Loucy (cell line): ENCODE results near the gene COPS2.

Experiments used
- H2AFZ ChIP-seq: fragments of 200-600 bp; sonication (generic); 2 replicates; pipeline ENCODE4 v1.6.0; 2016; ENCODE audit warnings: antibody characterized with exemption, mild to moderate bottlenecking, low read length, moderate library complexity
- H3F3A ChIP-seq: fragments of 200-600 bp; 2 replicates; pipeline ENCODE4 v1.6.0; 2016; ENCODE audit warnings: antibody characterized with exemption, low read depth, mild to moderate bottlenecking
- H3K27me3 ChIP-seq: fragments of 200-600 bp; sonication (generic); 2 replicates; pipeline ENCODE4 v1.6.1; 2014; ENCODE audit warnings: low read length, mild to moderate bottlenecking; ENCODE audit not compliant: insufficient read depth, poor library complexity, severe bottlenecking
- H3K36me3 ChIP-seq: fragments of 200-600 bp; sonication (generic); 2 replicates; pipeline ENCODE4 v1.6.1; 2016; ENCODE audit warnings: low read length; ENCODE audit not compliant: insufficient read depth
- H3K4me1 ChIP-seq: fragments of 200-600 bp; sonication (generic); 2 replicates; pipeline ENCODE4 v1.5.1; 2014; ENCODE audit warnings: low read length, mild to moderate bottlenecking; ENCODE audit not compliant: insufficient read depth, poor library complexity, severe bottlenecking
- H3K4me2 ChIP-seq: fragments of 200-600 bp; sonication (generic); 2 replicates; pipeline ENCODE4 v1.6.0; 2014; ENCODE audit warnings: antibody characterized with exemption, low read length, low read depth, mild to moderate bottlenecking; ENCODE audit not compliant: poor library complexity, severe bottlenecking
- H3K4me3 ChIP-seq: fragments of 200-600 bp; sonication (generic); 2 replicates; pipeline ENCODE4 v1.5.1; 2014; ENCODE audit warnings: low read length, mild to moderate bottlenecking, mixed read lengths; ENCODE audit not compliant: poor library complexity, severe bottlenecking
- H3K79me2 ChIP-seq: fragments of 200-600 bp; sonication (generic); 2 replicates; pipeline ENCODE4 v1.6.1; 2014; ENCODE audit warnings: low read length; ENCODE audit not compliant: insufficient read depth
- H3K9ac ChIP-seq: fragments of 200-600 bp; sonication (generic); 2 replicates; pipeline ENCODE4 v1.6.0; 2014; ENCODE audit warnings: mild to moderate bottlenecking, low read depth, low read length, moderate library complexity; ENCODE audit not compliant: poor library complexity, severe bottlenecking
- H3K9me2 ChIP-seq: fragments of 200-600 bp; sonication (generic); replicated peaks from 2 replicates; pipeline ENCODE4 v1.6.1; 2016; ENCODE audit warnings: low read depth, low read length, mixed read lengths
- H3K9me3 ChIP-seq: fragments of 200-600 bp; sonication (generic); 2 replicates; pipeline ENCODE4 v1.6.1; 2014; ENCODE audit warnings: mild to moderate bottlenecking, antibody characterized with exemption, low read length, low read depth; ENCODE audit not compliant: insufficient read depth
- H4K20me1 ChIP-seq: fragments of 200-600 bp; sonication (generic); 2 replicates; pipeline ENCODE4 v1.6.0; 2014; ENCODE audit warnings: antibody characterized with exemption, low read length, mild to moderate bottlenecking; ENCODE audit not compliant: insufficient read depth, poor library complexity, severe bottlenecking
- EZH2phosphoT487 ChIP-seq: fragments of 200-600 bp; IDR thresholded peaks from 2 replicates; pipeline ENCODE4 v1.6.1; 2018; ENCODE audit warnings: antibody characterized with exemption, mild to moderate bottlenecking, moderate library complexity, borderline replicate concordance
- TF ChIP-seq, protein P1 (sequence below): fragments of 200-600 bp; sonication (generic); conservative IDR thresholded peaks from 2 replicates; pipeline ENCODE4 v1.5.1; 2014; ENCODE audit warnings: mild to moderate bottlenecking, antibody characterized with exemption, low read length

The COPS2 gene

DNA sequence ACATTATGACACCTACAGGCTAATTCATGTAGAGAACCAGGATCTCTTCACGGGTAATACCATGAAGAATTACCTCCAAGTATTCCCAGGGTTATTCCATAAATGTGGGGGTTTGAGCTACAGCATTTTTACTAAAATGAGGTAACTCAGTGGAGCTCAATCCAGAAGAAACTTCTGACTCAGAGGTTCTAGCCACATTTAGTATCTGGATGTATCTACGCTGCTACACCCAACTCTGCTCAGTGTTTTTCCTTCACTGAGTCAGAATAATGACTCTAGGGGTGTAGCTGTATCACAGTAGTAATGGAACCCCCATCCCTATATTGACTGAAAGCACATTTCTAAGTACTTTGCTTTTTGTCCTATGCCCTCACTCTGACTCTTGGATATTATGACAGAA is 52.4 kb downstream of the COPS2 start:
- Histone ChIP-seq H3K79me2 (no peaks in the 10 kb centered on the region), H3K4me3 (no peak overlapping the region), H4K20me1 (no peaks in the 10 kb centered on the region), H3K9ac (no peak overlapping the region), H3K4me2 (no peak overlapping the region), H3K36me3 (no peaks in the 10 kb centered on the region), H3K27me3 (no peaks in the 10 kb centered on the region), H3K4me1 (no peaks in the 10 kb centered on the region), H3K9me3 (no peaks in the 10 kb centered on the region), H3K9me2 (no peaks in the 10 kb centered on the region), H2AFZ (no peak overlapping the region), H3F3A (no peaks in the 10 kb centered on the region)
- TF ChIP-seq, protein P1, sequence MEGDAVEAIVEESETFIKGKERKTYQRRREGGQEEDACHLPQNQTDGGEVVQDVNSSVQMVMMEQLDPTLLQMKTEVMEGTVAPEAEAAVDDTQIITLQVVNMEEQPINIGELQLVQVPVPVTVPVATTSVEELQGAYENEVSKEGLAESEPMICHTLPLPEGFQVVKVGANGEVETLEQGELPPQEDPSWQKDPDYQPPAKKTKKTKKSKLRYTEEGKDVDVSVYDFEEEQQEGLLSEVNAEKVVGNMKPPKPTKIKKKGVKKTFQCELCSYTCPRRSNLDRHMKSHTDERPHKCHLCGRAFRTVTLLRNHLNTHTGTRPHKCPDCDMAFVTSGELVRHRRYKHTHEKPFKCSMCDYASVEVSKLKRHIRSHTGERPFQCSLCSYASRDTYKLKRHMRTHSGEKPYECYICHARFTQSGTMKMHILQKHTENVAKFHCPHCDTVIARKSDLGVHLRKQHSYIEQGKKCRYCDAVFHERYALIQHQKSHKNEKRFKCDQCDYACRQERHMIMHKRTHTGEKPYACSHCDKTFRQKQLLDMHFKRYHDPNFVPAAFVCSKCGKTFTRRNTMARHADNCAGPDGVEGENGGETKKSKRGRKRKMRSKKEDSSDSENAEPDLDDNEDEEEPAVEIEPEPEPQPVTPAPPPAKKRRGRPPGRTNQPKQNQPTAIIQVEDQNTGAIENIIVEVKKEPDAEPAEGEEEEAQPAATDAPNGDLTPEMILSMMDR: no peak
- TF ChIP-seq EZH2phosphoT487: no peak

DNA sequence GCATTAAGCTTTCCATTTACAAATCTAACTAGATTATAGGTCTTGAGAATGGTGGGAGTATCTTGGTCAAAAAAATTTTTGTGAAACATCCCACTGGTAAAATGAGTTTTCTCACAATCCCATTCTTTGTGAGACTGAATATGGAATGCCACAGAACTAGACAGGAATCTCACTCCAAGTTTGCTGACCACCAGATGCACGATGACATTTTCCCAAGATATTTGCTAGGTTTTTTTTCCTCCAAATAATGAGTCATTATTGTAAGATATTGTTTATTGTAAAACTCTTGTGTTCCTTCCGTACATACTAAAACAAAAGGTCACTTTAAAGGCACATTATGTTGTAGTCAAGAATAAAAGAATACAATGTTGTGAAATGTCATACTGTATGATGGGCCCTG is 53.9 kb downstream of the COPS2 start:
- no peaks in the 10 kb centered on the region for H3K36me3 ChIP-seq

DNA sequence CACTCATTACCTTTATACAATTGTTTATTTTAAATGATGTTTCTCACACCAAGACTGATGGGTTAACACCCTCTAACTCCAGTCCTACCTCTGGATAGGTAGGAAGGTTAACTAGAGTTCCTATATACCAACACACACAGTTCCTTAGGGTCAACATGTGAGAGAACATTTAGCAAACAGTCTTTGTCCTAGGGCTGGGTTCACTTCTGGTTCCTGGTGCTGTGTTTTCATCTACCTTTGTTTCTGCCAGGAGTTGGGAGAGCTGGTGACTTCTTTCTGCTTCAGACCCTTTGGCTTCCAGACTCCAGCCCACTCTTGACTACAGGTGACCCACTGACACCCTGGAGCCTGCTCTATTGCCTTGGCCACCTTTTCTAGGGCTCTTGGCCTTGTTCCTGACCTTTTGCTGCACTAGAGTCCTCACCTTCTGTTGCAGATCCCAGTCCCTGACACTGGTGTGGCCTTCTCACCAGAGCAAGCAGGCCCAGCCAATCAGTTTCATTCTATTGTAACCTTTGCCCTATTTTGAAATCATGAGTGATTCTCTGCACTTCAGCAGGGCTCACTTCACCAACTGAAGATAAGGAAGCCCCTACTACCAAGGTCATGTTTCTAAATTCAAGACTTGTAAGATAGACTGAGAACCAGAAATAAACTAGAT is 59.2 kb downstream of the COPS2 start:
- Histone ChIP-seq H3K9ac (no peak overlapping the region), H3K4me1 (no peaks in the 10 kb centered on the region), H3K9me3 (no peaks in the 10 kb centered on the region)

More for the DNA sequence above, 53.9 kb downstream of the COPS2 start:
- H3K79me2 ChIP-seq: no peaks in the 10 kb centered on the region
- no peak overlapping the region for H3K4me3 ChIP-seq
- no peak overlapping the region for H3K4me2 ChIP-seq
- no peaks in the 10 kb centered on the region for H3K27me3 ChIP-seq
- TF ChIP-seq, protein P1: no peak
- no peak for TF ChIP-seq EZH2phosphoT487
- H3F3A ChIP-seq: no peaks in the 10 kb centered on the region
- no peaks in the 10 kb centered on the region for H3K9me2 ChIP-seq
- H4K20me1 ChIP-seq: no peaks in the 10 kb centered on the region
- no peak overlapping the region for H3K9ac ChIP-seq
- H2AFZ ChIP-seq: no peak overlapping the region
- no peaks in the 10 kb centered on the region for H3K9me3 ChIP-seq
- no peaks in the 10 kb centered on the region for H3K4me1 ChIP-seq

More for the DNA sequence above, 59.2 kb downstream of the COPS2 start:
- H2AFZ ChIP-seq: no peak overlapping the region
- H3K4me2 ChIP-seq: no peak overlapping the region
- no peaks in the 10 kb centered on the region for H3F3A ChIP-seq
- no peaks in the 10 kb centered on the region for H3K27me3 ChIP-seq
- no peaks in the 10 kb centered on the region for H3K79me2 ChIP-seq
- H3K9me2 ChIP-seq: no peaks in the 10 kb centered on the region
- no peak overlapping the region for H3K4me3 ChIP-seq
- H3K36me3 ChIP-seq: no peaks in the 10 kb centered on the region
- H4K20me1 ChIP-seq: no peaks in the 10 kb centered on the region
- no peak for TF ChIP-seq EZH2phosphoT487
- TF ChIP-seq, protein P1: no peak
